HCT116 (cell line): Measurements from ENCODE around the gene RAPGEF1. TPM values are rescaled to one million over a fixed set of nuclear protein-coding genes. Genes with fewer than 3 reads are reported as not detected.
"Not testable (repeated sequence)": the region's sequence is repeated elsewhere in the genome, so short reads cannot be mapped to it uniquely, and the experiment has no call there.

Experiments used
- ATAC-seq: fragments of 200-7000 bp; cut with Tn5 transposase; 2 replicates; pipeline ENCODE4 v1.9.1; 2020; ENCODE audit warnings: mild to moderate bottlenecking, moderate library complexity
- BruUV-seq: library from RNA; stranded (reverse); fragments of 400-500 nt; replicated peaks from 2 replicates; lab custom pipeline; 2021; lab: Mats Ljungman, UMichigan
- CTCF ChIA-PET: fragments of 300-600 bp; sonication (Branson Sonifier 250); formaldehyde crosslinking; loops from one replicate; lab custom pipeline; 2021; ENCODE audit warnings: antibody characterized with exemption; lab: Charles Lee
- POLR2A ChIA-PET: fragments of 300-600, 350-600 bp; sonication (Branson Sonifier 250); formaldehyde crosslinking; loops from one replicate; lab custom pipeline; 2021; ENCODE audit warnings: antibody characterized with exemption; lab: Charles Lee
- RAD21 ChIA-PET, 2 experiments: fragments of 300-600 bp; sonication (Branson Sonifier 250); formaldehyde crosslinking; loops; one replicate each; lab custom pipeline; 2023; ENCODE audit warnings: low total read pairs in 2 of 2; ENCODE audit not compliant: uncharacterized antibody in 2 of 2, unreplicated experiment in 2 of 2, low non-redundant PET in 1 of 2; lab: Charles Lee
- DNase-seq: peaks from one replicate; pipeline ENCODE4 v3.0.0-alpha.2; 2010; ENCODE audit warnings: low read depth, low spot score
- H2AFZ ChIP-seq: fragments of 200-600 bp; shearing (Covaris generic), sonication (generic); 2 replicates; pipeline ENCODE4 v1.6.1; 2017; ENCODE audit warnings: low read depth, mixed run types, mixed read lengths, antibody characterized with exemption, low read length; ENCODE audit not compliant: poor library complexity, severe bottlenecking
- H3K27ac ChIP-seq: 2 replicates; pipeline ENCODE4 v1.5.1; 2012; ENCODE audit warnings: low read depth, low read length
- H3K27me3 ChIP-seq: fragments of 200-600 bp; sonication (generic); 2 replicates; pipeline ENCODE4 v1.6.1; 2016; ENCODE audit warnings: mixed run types, low read length, mixed read lengths; ENCODE audit not compliant: insufficient read depth
- H3K36me3 ChIP-seq, 2 experiments: fragments of 200-500 bp in 1 of 2; fragments of 200-600 bp in 1 of 2; sonication (Bioruptor generic) in 1 of 2; sonication (generic) in 1 of 2; 2 replicates each; pipeline versions ENCODE4 v1.5.1 to v1.6.1; 2014 to 2016; ENCODE audit warnings: low read length in 2 of 2, inconsistent platforms in 1 of 2, mixed read lengths in 1 of 2, mixed run types in 1 of 2; ENCODE audit not compliant: insufficient read depth in 2 of 2, control insufficient read depth in 1 of 2
- H3K4me1 ChIP-seq, 2 experiments: fragments of 200-600 bp in 1 of 2; sonication (generic) in 1 of 2; 2 replicates each; pipeline versions ENCODE4 v1.5.1 to v1.6.1; 2012 to 2017; ENCODE audit warnings: low read length in 2 of 2, inconsistent platforms in 1 of 2, mild to moderate bottlenecking in 1 of 2, mixed read lengths in 1 of 2, mixed run types in 1 of 2, moderate library complexity in 1 of 2; ENCODE audit not compliant: insufficient read depth in 2 of 2, control insufficient read depth in 1 of 2
- H3K4me2 ChIP-seq: fragments of 200-600 bp; sonication (generic); 2 replicates; pipeline ENCODE4 v1.6.1; 2017; ENCODE audit warnings: mixed run types, low read length, mixed read lengths
- H3K4me3 ChIP-seq, 2 experiments: fragments of 200-600 bp in 1 of 2; sonication (generic) in 1 of 2; replicated peaks in 1 of 2; 2 replicates each; pipeline ENCODE4 v1.5.1; 2011 to 2016; ENCODE audit warnings: low read length in 2 of 2, control low read depth in 1 of 2, low read depth in 1 of 2, mild to moderate bottlenecking in 1 of 2, mixed read lengths in 1 of 2, mixed run types in 1 of 2
- H3K79me2 ChIP-seq: fragments of 200-600 bp; sonication (generic); 2 replicates; pipeline ENCODE4 v1.6.1; 2017; ENCODE audit warnings: mild to moderate bottlenecking, mixed run types, low read length, moderate library complexity, mixed read lengths; ENCODE audit not compliant: insufficient read depth
- H3K9ac ChIP-seq: fragments of 200-600 bp; sonication (generic); 2 replicates; pipeline ENCODE4 v1.6.1; 2016; ENCODE audit warnings: low read length, mixed read lengths
- H3K9me2 ChIP-seq: fragments of 200-600 bp; sonication (generic), shearing (Covaris generic); 2 replicates; pipeline ENCODE4 v1.6.1; 2017; ENCODE audit warnings: mixed run types, mild to moderate bottlenecking, moderate library complexity; ENCODE audit not compliant: insufficient read depth
- H3K9me3 ChIP-seq, 2 experiments: fragments of 200-500 bp in 1 of 2; fragments of 200-600 bp in 1 of 2; sonication (Bioruptor generic) in 1 of 2; sonication (generic) in 1 of 2; 2 replicates each; pipeline ENCODE4 v1.6.1; 2014 to 2017; ENCODE audit warnings: low read length in 2 of 2, mixed read lengths in 2 of 2, inconsistent platforms in 1 of 2, low read depth in 1 of 2, mild to moderate bottlenecking in 1 of 2, mixed run types in 1 of 2, moderate library complexity in 1 of 2; ENCODE audit not compliant: control insufficient read depth in 1 of 2, insufficient read depth in 1 of 2
- H4K20me1 ChIP-seq: fragments of 200-600 bp; sonication (generic), shearing (Covaris generic); 2 replicates; pipeline ENCODE4 v1.6.1; 2017; ENCODE audit warnings: mixed run types, mild to moderate bottlenecking, moderate library complexity; ENCODE audit not compliant: insufficient read depth
- RAD21 ChIP-seq: IDR thresholded peaks from 2 replicates; pipeline ENCODE4 v1.6.1; 2012; ENCODE audit warnings: low read depth, mild to moderate bottlenecking
- TCF7L2 ChIP-seq: IDR thresholded peaks from 2 replicates; pipeline ENCODE4 v1.7.0; 2011; ENCODE audit warnings: borderline replicate concordance, inconsistent platforms; ENCODE audit not compliant: insufficient read depth, insufficient read length; ENCODE audit errors: extremely low read depth
- ZNF274 ChIP-seq: fragments of 200-500 bp; sonication (Bioruptor generic); IDR thresholded peaks from 2 replicates; pipeline ENCODE4 v1.6.1; 2014; ENCODE audit warnings: mild to moderate bottlenecking, low read depth, low read length, inconsistent platforms
- intact Hi-C: fragments of 100-400 bp; cut with micrococcal nuclease; formaldehyde crosslinking; loops from 2 replicates; pipeline ENCODE4 v1.10.0; 2022
- total RNA-seq: library from RNA; stranded (reverse); gene quantifications from one replicate; pipeline ENCODE4 v1.2.1, GENCODE V29; 2021; ENCODE audit not compliant: unreplicated experiment
- TF ChIP-seq, protein P1 (sequence below): IDR thresholded peaks from 2 replicates; pipeline ENCODE4 v1.6.1; 2012
- TF ChIP-seq, protein P2 (sequence below): IDR thresholded peaks from 2 replicates; pipeline ENCODE4 v1.6.1; 2012; ENCODE audit warnings: low read depth

The RAPGEF1 gene
- total RNA-seq, 1 experiment from 2014 or later, result 43.0 TPM

DNA sequence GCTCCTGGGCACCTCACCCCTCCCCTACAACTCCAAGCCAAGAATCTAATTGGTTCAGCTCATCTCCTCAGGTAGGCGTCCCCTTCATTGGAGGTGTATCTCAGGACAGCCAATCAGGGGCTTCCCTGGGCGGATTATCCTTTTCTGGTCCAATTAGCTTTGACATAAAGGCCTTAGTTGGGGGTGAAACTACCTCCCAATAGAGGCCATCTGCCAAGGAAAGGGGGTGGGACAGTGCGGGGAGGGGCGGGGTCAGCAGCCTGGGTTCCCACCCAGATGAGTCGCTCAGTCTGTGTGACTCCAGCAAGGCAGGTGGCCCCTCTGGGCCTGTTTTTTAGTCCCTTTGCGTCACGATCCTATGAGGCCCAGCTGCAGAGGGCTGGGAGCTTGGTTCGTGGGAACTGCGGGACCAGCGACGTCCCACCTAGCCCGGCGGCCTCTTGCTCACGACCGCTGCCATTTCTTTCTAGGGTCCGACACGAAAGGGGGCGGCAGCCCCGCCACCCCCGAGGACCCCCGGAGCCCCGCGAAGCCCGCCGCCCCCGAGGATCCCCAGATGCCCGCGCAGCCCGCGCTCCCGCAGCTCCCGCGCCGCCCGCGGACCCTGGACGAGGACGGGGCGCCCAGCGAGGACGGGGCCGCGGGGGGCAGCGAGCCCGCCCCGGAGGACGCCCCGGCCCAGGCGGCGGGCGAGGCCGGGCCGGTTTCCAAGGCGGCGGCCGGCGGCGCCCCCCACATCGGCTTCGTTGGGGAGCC lies 185.6 kb downstream of the RAPGEF1 start:
- Histone ChIP-seq H3K4me1 (no peaks in the 10 kb centered on the region), H3K9me3 (no peaks in the 10 kb centered on the region), H3K27ac (no peak overlapping the region), H3K79me2 (no peaks in the 10 kb centered on the region), H4K20me1 (no peaks in the 10 kb centered on the region), H2AFZ (no peak overlapping the region), H3K9ac (no peak overlapping the region), H3K4me2 (no peak overlapping the region), H3K36me3 (no peaks in the 10 kb centered on the region), H3K27me3 (no peaks in the 10 kb centered on the region), H3K9me2 (no peaks in the 10 kb centered on the region), H3K4me3 (no peak overlapping the region)
- ATAC-seq, result peak; percentile 32; the same call in 1 of the 2 replicates
- ChIA-PET RAD21 (no interaction called here), POLR2A (no interaction called here), CTCF (no interaction called here)
- intact Hi-C loops, result no loop called here
- TF ChIP-seq, protein P1, sequence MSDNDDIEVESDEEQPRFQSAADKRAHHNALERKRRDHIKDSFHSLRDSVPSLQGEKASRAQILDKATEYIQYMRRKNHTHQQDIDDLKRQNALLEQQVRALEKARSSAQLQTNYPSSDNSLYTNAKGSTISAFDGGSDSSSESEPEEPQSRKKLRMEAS, result no peak
- TF ChIP-seq RAD21, result no peak
- DNase-seq, result no peak
- BruUV-seq, result no TSS peak

DNA sequence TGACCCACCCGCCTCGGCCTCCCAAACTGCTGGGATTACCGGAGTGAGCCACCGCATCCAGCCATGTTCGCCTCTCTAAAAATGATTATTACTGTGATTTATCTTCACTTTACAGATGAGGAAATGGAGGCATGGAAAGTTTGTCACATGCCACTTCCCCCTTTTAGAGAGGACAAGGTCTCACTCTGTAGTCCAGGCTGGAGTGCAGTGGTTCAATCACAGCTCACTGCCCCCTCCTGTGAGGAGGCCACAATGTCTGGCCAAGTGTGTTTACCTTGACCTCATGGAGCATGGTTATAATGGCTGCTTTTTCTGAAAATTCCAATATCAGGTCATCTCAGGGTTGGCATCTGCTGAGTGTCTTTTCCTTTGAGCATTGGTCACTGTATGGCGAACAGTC lies 187.8 kb downstream of the RAPGEF1 start:
- H3K79me2 ChIP-seq, result no peaks in the 10 kb centered on the region
- H3K36me3 ChIP-seq, result no peaks in the 10 kb centered on the region
- H3K4me2 ChIP-seq, result no peak overlapping the region
- intact Hi-C loops, result no loop called here
- no peaks in the 10 kb centered on the region for H3K27me3 ChIP-seq
- H3K9me3 ChIP-seq, result no peaks in the 10 kb centered on the region
- no peak overlapping the region for H3K27ac ChIP-seq
- BruUV-seq, result no TSS peak
- no peak overlapping the region for H3K9ac ChIP-seq
- CTCF ChIA-PET, result no interaction called here
- no peak overlapping the region for H2AFZ ChIP-seq
- POLR2A ChIA-PET, result no interaction called here
- DNase-seq (no peak), ATAC-seq (no peak)
- RAD21 ChIA-PET, result no interaction called here
- no peak overlapping the region for H3K4me3 ChIP-seq
- TF ChIP-seq TCF7L2 (no peak), ZNF274 (no peak)
- TF ChIP-seq, protein P2, sequence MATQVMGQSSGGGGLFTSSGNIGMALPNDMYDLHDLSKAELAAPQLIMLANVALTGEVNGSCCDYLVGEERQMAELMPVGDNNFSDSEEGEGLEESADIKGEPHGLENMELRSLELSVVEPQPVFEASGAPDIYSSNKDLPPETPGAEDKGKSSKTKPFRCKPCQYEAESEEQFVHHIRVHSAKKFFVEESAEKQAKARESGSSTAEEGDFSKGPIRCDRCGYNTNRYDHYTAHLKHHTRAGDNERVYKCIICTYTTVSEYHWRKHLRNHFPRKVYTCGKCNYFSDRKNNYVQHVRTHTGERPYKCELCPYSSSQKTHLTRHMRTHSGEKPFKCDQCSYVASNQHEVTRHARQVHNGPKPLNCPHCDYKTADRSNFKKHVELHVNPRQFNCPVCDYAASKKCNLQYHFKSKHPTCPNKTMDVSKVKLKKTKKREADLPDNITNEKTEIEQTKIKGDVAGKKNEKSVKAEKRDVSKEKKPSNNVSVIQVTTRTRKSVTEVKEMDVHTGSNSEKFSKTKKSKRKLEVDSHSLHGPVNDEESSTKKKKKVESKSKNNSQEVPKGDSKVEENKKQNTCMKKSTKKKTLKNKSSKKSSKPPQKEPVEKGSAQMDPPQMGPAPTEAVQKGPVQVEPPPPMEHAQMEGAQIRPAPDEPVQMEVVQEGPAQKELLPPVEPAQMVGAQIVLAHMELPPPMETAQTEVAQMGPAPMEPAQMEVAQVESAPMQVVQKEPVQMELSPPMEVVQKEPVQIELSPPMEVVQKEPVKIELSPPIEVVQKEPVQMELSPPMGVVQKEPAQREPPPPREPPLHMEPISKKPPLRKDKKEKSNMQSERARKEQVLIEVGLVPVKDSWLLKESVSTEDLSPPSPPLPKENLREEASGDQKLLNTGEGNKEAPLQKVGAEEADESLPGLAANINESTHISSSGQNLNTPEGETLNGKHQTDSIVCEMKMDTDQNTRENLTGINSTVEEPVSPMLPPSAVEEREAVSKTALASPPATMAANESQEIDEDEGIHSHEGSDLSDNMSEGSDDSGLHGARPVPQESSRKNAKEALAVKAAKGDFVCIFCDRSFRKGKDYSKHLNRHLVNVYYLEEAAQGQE, result no peak
- no peaks in the 10 kb centered on the region for H3K9me2 ChIP-seq
- no peaks in the 10 kb centered on the region for H3K4me1 ChIP-seq
- no peaks in the 10 kb centered on the region for H4K20me1 ChIP-seq

DNA sequence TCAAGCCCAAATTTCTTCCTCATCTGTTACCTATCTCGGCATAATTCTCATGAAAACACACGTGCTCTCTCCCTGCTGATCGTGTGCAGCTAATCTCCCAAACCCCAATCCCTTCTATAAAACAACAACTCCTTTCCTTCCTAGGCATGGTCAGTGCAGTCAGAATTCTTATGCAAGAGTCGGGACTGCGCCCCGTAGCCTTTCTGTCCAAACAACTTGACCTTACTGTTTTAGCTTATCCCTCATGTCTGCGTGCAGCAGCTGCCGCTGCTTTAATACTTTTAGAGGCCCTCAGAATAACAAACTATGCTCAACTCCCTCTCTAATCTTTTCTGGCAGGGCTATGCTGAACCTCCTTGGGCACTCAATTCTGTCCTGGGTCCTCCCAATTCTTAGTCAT lies 189.4 kb downstream of the RAPGEF1 start:
- H3K4me1 ChIP-seq, result not testable (repeated sequence)

More for the DNA sequence above, 189.4 kb downstream of the RAPGEF1 start:
- H3K9me2 ChIP-seq, ATAC-seq, H3K9ac ChIP-seq, H3K79me2 ChIP-seq, H3K27me3 ChIP-seq, BruUV-seq, POLR2A ChIA-PET, H4K20me1 ChIP-seq, H3K27ac ChIP-seq, RAD21 ChIA-PET, H3K4me2 ChIP-seq, H3K4me3 ChIP-seq, H3K9me3 ChIP-seq, intact Hi-C loops, H3K36me3 ChIP-seq, DNase-seq, H2AFZ ChIP-seq: not testable (repeated sequence)
- CTCF ChIA-PET, result interaction anchor here (0.7 kb wide), 1 partner anchor 399 kb away, joined by 3 read pairs; no protein-coding TSS in a partner anchor
